ENCODE measurements around the gene PPP1R3E. TPM values are rescaled to one million over a fixed set of nuclear protein-coding genes. Genes with fewer than 3 reads are reported as not detected.
A peak's percentile ranks its signal among the peaks of the same experiment; 100 is the strongest.

PPP1R3E gene
- total and polyA plus RNA-seq, 2 of the 13 experiments (the other 11 are each of a cell fraction or from before 2014, with no cell fraction given) = 16.5 to 26.5 TPM

- TF ChIP-seq PRDM4 (CRISPR knock-in tag; IDR thresholded peaks at IDR 0.05; ENCODE audit: borderline replicate concordance) (0 out of 2 replicates have a peak, but pooled peaks have one; percentile 56), ZFP91 (CRISPR knock-in tag; IDR thresholded peaks at IDR 0.05; ENCODE audit: borderline replicate concordance) (no peak), UBTF (CRISPR knock-in tag; IDR thresholded peaks at IDR 0.05) (peak; percentile 39; the same call in 1 of the 2 replicates), KDM5A (IDR thresholded peaks at IDR 0.05; ENCODE audit: borderline replicate concordance, low read length) (no peak; the same call in 1 of the 2 replicates), IRF9 (CRISPR knock-in tag; IDR thresholded peaks at IDR 0.05; ENCODE audit: borderline replicate concordance) (no peak; the same call in 1 of the 2 replicates), ZNF513 (CRISPR knock-in tag; conservative IDR thresholded peaks at IDR 0.05) (no peak; the same call in 1 of the 2 replicates), ZFYVE20 (CRISPR knock-in tag; IDR thresholded peaks at IDR 0.05; ENCODE audit: borderline replicate concordance, low read depth) (peak; percentile 97), HOXA3 (CRISPR knock-in tag; IDR thresholded peaks at IDR 0.05) (no peak), ZSCAN9 (CRISPR knock-in tag; IDR thresholded peaks at IDR 0.05; ENCODE audit: borderline replicate concordance) (peak; percentile 93; the same call in 1 of the 2 replicates), TCF7L2 (IDR thresholded peaks at IDR 0.05; ENCODE audit: low read depth, low read length) (no peak), PCBP1 (IDR thresholded peaks at IDR 0.05; ENCODE audit: borderline replicate concordance, low read depth, low read length) (peak; percentile 88; the same call in 1 of the 2 replicates), MXI1 (IDR thresholded peaks at IDR 0.05; ENCODE audit: borderline replicate concordance, low read depth, low read length) (peak; percentile 60; the same call in 2 of the 3 replicates), HMGXB3 (CRISPR knock-in tag; IDR thresholded peaks at IDR 0.05; ENCODE audit: borderline replicate concordance) (peak; percentile 82; the same call in 1 of the 2 replicates), ZNF382 (CRISPR knock-in tag; IDR thresholded peaks at IDR 0.05; ENCODE audit: borderline replicate concordance) (no peak)
Observed at GRCh38 chr14:23301969-23302289, 730 bp downstream of the PPP1R3E start (continued).
